HCT116 (cell line): Measurements from ENCODE around the gene COL18A1. TPM values are rescaled to one million over a fixed set of nuclear protein-coding genes. Genes with fewer than 3 reads are reported as not detected.

Experiments used
- ATAC-seq: fragments of 200-7000 bp; cut with Tn5 transposase; 2 replicates; pipeline ENCODE4 v1.9.1; 2020; ENCODE audit warnings: mild to moderate bottlenecking, moderate library complexity
- BruUV-seq: library from RNA; stranded (reverse); fragments of 400-500 nt; replicated peaks from 2 replicates; lab custom pipeline; 2021; lab: Mats Ljungman, UMichigan
- CTCF ChIA-PET: fragments of 300-600 bp; sonication (Branson Sonifier 250); formaldehyde crosslinking; loops from one replicate; lab custom pipeline; 2021; ENCODE audit warnings: antibody characterized with exemption; lab: Charles Lee
- POLR2A ChIA-PET: fragments of 300-600, 350-600 bp; sonication (Branson Sonifier 250); formaldehyde crosslinking; loops from one replicate; lab custom pipeline; 2021; ENCODE audit warnings: antibody characterized with exemption; lab: Charles Lee
- RAD21 ChIA-PET, 2 experiments: fragments of 300-600 bp; sonication (Branson Sonifier 250); formaldehyde crosslinking; loops; one replicate each; lab custom pipeline; 2023; ENCODE audit warnings: low total read pairs in 2 of 2; ENCODE audit not compliant: uncharacterized antibody in 2 of 2, unreplicated experiment in 2 of 2, low non-redundant PET in 1 of 2; lab: Charles Lee
- DNase-seq: peaks from one replicate; pipeline ENCODE4 v3.0.0-alpha.2; 2010; ENCODE audit warnings: low read depth, low spot score
- H2AFZ ChIP-seq: fragments of 200-600 bp; shearing (Covaris generic), sonication (generic); 2 replicates; pipeline ENCODE4 v1.6.1; 2017; ENCODE audit warnings: low read depth, mixed run types, mixed read lengths, antibody characterized with exemption, low read length; ENCODE audit not compliant: poor library complexity, severe bottlenecking
- H3K27ac ChIP-seq: 2 replicates; pipeline ENCODE4 v1.5.1; 2012; ENCODE audit warnings: low read depth, low read length
- H3K27me3 ChIP-seq: fragments of 200-600 bp; sonication (generic); 2 replicates; pipeline ENCODE4 v1.6.1; 2016; ENCODE audit warnings: mixed run types, low read length, mixed read lengths; ENCODE audit not compliant: insufficient read depth
- H3K36me3 ChIP-seq, 2 experiments: fragments of 200-500 bp in 1 of 2; fragments of 200-600 bp in 1 of 2; sonication (Bioruptor generic) in 1 of 2; sonication (generic) in 1 of 2; 2 replicates each; pipeline versions ENCODE4 v1.5.1 to v1.6.1; 2014 to 2016; ENCODE audit warnings: low read length in 2 of 2, inconsistent platforms in 1 of 2, mixed read lengths in 1 of 2, mixed run types in 1 of 2; ENCODE audit not compliant: insufficient read depth in 2 of 2, control insufficient read depth in 1 of 2
- H3K4me1 ChIP-seq, 2 experiments: fragments of 200-600 bp in 1 of 2; sonication (generic) in 1 of 2; 2 replicates each; pipeline versions ENCODE4 v1.5.1 to v1.6.1; 2012 to 2017; ENCODE audit warnings: low read length in 2 of 2, inconsistent platforms in 1 of 2, mild to moderate bottlenecking in 1 of 2, mixed read lengths in 1 of 2, mixed run types in 1 of 2, moderate library complexity in 1 of 2; ENCODE audit not compliant: insufficient read depth in 2 of 2, control insufficient read depth in 1 of 2
- H3K4me2 ChIP-seq: fragments of 200-600 bp; sonication (generic); 2 replicates; pipeline ENCODE4 v1.6.1; 2017; ENCODE audit warnings: mixed run types, low read length, mixed read lengths
- H3K4me3 ChIP-seq, 2 experiments: fragments of 200-600 bp in 1 of 2; sonication (generic) in 1 of 2; replicated peaks in 1 of 2; 2 replicates each; pipeline ENCODE4 v1.5.1; 2011 to 2016; ENCODE audit warnings: low read length in 2 of 2, control low read depth in 1 of 2, low read depth in 1 of 2, mild to moderate bottlenecking in 1 of 2, mixed read lengths in 1 of 2, mixed run types in 1 of 2
- H3K79me2 ChIP-seq: fragments of 200-600 bp; sonication (generic); 2 replicates; pipeline ENCODE4 v1.6.1; 2017; ENCODE audit warnings: mild to moderate bottlenecking, mixed run types, low read length, moderate library complexity, mixed read lengths; ENCODE audit not compliant: insufficient read depth
- H3K9ac ChIP-seq: fragments of 200-600 bp; sonication (generic); 2 replicates; pipeline ENCODE4 v1.6.1; 2016; ENCODE audit warnings: low read length, mixed read lengths
- H3K9me2 ChIP-seq: fragments of 200-600 bp; sonication (generic), shearing (Covaris generic); 2 replicates; pipeline ENCODE4 v1.6.1; 2017; ENCODE audit warnings: mixed run types, mild to moderate bottlenecking, moderate library complexity; ENCODE audit not compliant: insufficient read depth
- H3K9me3 ChIP-seq, 2 experiments: fragments of 200-500 bp in 1 of 2; fragments of 200-600 bp in 1 of 2; sonication (Bioruptor generic) in 1 of 2; sonication (generic) in 1 of 2; 2 replicates each; pipeline ENCODE4 v1.6.1; 2014 to 2017; ENCODE audit warnings: low read length in 2 of 2, mixed read lengths in 2 of 2, inconsistent platforms in 1 of 2, low read depth in 1 of 2, mild to moderate bottlenecking in 1 of 2, mixed run types in 1 of 2, moderate library complexity in 1 of 2; ENCODE audit not compliant: control insufficient read depth in 1 of 2, insufficient read depth in 1 of 2
- H4K20me1 ChIP-seq: fragments of 200-600 bp; sonication (generic), shearing (Covaris generic); 2 replicates; pipeline ENCODE4 v1.6.1; 2017; ENCODE audit warnings: mixed run types, mild to moderate bottlenecking, moderate library complexity; ENCODE audit not compliant: insufficient read depth
- CBX3 ChIP-seq: IDR thresholded peaks from 2 replicates; pipeline ENCODE4 v1.6.1; 2012; ENCODE audit warnings: low read depth
- CTCF ChIP-seq, 3 experiments: fragments of 200-600 bp in 1 of 3; sonication (generic) in 1 of 3; IDR thresholded peaks in 2 of 3; conservative IDR thresholded peaks in 1 of 3; 2 replicates each; pipeline ENCODE4 v1.5.1; 2012 to 2017; ENCODE audit warnings: low read depth in 2 of 3, low read length in 2 of 3, antibody characterized with exemption in 1 of 3, borderline replicate concordance in 1 of 3, control low read depth in 1 of 3, mild to moderate bottlenecking in 1 of 3, mixed read lengths in 1 of 3, mixed run types in 1 of 3, moderate library complexity in 1 of 3; ENCODE audit not compliant: insufficient read depth in 1 of 3
- EGR1 ChIP-seq: IDR thresholded peaks from 2 replicates; pipeline ENCODE4 v1.6.1; 2012; ENCODE audit warnings: low read depth
- ELF1 ChIP-seq: IDR thresholded peaks from 2 replicates; pipeline ENCODE4 v1.6.1; 2012; ENCODE audit warnings: low read depth, borderline replicate concordance
- EZH2phosphoT487 ChIP-seq: fragments of 200-600 bp; IDR thresholded peaks from 2 replicates; pipeline ENCODE4 v1.6.1; 2018; ENCODE audit warnings: antibody characterized with exemption, borderline replicate concordance
- RAD21 ChIP-seq: IDR thresholded peaks from 2 replicates; pipeline ENCODE4 v1.6.1; 2012; ENCODE audit warnings: low read depth, mild to moderate bottlenecking
- REST ChIP-seq: IDR thresholded peaks from 2 replicates; pipeline ENCODE4 v1.6.1; 2012; ENCODE audit warnings: low read depth
- SP1 ChIP-seq: IDR thresholded peaks from 2 replicates; pipeline ENCODE4 v1.6.1; 2012; ENCODE audit warnings: low read depth
- ZNF274 ChIP-seq: fragments of 200-500 bp; sonication (Bioruptor generic); IDR thresholded peaks from 2 replicates; pipeline ENCODE4 v1.6.1; 2014; ENCODE audit warnings: mild to moderate bottlenecking, low read depth, low read length, inconsistent platforms
- intact Hi-C: fragments of 100-400 bp; cut with micrococcal nuclease; formaldehyde crosslinking; loops from 2 replicates; pipeline ENCODE4 v1.10.0; 2022
- total RNA-seq: library from RNA; stranded (reverse); gene quantifications from one replicate; pipeline ENCODE4 v1.2.1, GENCODE V29; 2021; ENCODE audit not compliant: unreplicated experiment

Gene COL18A1
- total RNA-seq, 1 experiment from 2014 or later = 59.5 TPM

- Histone ChIP-seq H3K27me3 (no peaks in the 10 kb centered on the region), H3K36me3 (no peaks in the 10 kb centered on the region), H3K9me3 (no peaks in the 10 kb centered on the region), H3K27ac (no peak overlapping the region), H3K79me2 (no peaks in the 10 kb centered on the region), H3K4me3 (no peak overlapping the region), H4K20me1 (no peaks in the 10 kb centered on the region), H3K9me2 (no peaks in the 10 kb centered on the region), H3K9ac (no peak overlapping the region), H3K4me1 (no peaks in the 10 kb centered on the region; a peak in 1 of 4 replicates), H2AFZ (no peak overlapping the region), H3K4me2 (no peak overlapping the region)
- TF ChIP-seq ELF1 (no peak), EGR1 (no peak), EZH2phosphoT487 (no peak), SP1 (no peak), ZNF274 (no peak), REST (no peak), RAD21 (no peak), CTCF (IDR thresholded peaks at IDR 0.05 in 2 of 3, conservative IDR thresholded peaks at IDR 0.05 in 1 of 3; ENCODE audit: borderline replicate concordance in 1 of 3, insufficient read depth in 1 of 3, low read depth in 2 of 3, low read length in 2 of 3) (no peak), CBX3 (no peak)
- no TSS peak for BruUV-seq
- ATAC-seq (no peak), DNase-seq (no peak)
- CTCF ChIA-PET = no interaction called here
- RAD21 ChIA-PET = interaction anchor here in 1 of 2 experiments (0.7 kb wide), 1 partner anchor 21 kb away, joined by 3 read pairs; no protein-coding TSS in a partner anchor
- POLR2A ChIA-PET = no interaction called here
- intact Hi-C loops = no loop called here
Measured at GRCh38 chr21:45379171-45379900, 25.6 kb upstream of the COL18A1 start.
